ENCODE results near the gene PI4KA. TPM values are rescaled to one million over a fixed set of nuclear protein-coding genes. Genes with fewer than 3 reads are reported as not detected.
"Not testable (repeated sequence)": the region's sequence is repeated elsewhere in the genome, so short reads cannot be mapped to it uniquely, and the experiment has no call there.

PI4KA gene
- total RNA-seq, 1 experiment from 2014 or later: 65.8 TPM

GRCh38 chr22:20899827-20900423, 41.3 kb upstream of the PI4KA start:
- H2BK120ac ChIP-seq (ENCODE audit: low read depth, low read length, poor library complexity, severe bottlenecking): no peak overlapping the region
- no peaks in the 10 kb centered on the region for H3K27me3 ChIP-seq (ENCODE audit: insufficient read depth, low read length)
- H2BK15ac ChIP-seq (ENCODE audit: low read depth, low read length): no peak overlapping the region
- H2BK20ac ChIP-seq (ENCODE audit: low read depth, low read length, poor library complexity, severe bottlenecking): no peak overlapping the region
- Mint-ChIP-seq H3K9me3 (peaks cover 0 to 3% of the 10 kb centered on the region in 2 experiments; a peak in 1 of 5 replicates), H3K27ac (no peak overlapping the region), H3K36me3 (ENCODE audit: insufficient read depth in 1 of 3, low read depth in 3 of 3) (no peaks in the 10 kb centered on the region), H3K4me1 (no peaks in the 10 kb centered on the region), H3K27me3 (ENCODE audit: low read depth) (peaks cover 5% of the 10 kb centered on the region), H3K4me3 (no peak overlapping the region)
- TF ChIP-seq CTCF (conservative IDR thresholded peaks at IDR 0.05): no peak
- H4K5ac ChIP-seq (ENCODE audit: insufficient read length, low read depth, low read length): no peak overlapping the region
- H3K79me1 ChIP-seq (ENCODE audit: insufficient read depth, low read depth, low read length, poor library complexity, severe bottlenecking): no peaks in the 10 kb centered on the region
- no peak overlapping the region for H3T11ph ChIP-seq (ENCODE audit: low read length)
- no peak overlapping the region for H3K18ac ChIP-seq (ENCODE audit: insufficient read length, low read depth, low read length)
- H3K14ac ChIP-seq (ENCODE audit: insufficient read depth, low read length): no peak overlapping the region
- H2BK12ac ChIP-seq (ENCODE audit: insufficient read length, low read depth, low read length): no peak overlapping the region
- WGBS (ENCODE audit: extremely low coverage, insufficient read length, low lambda C conversion rate): no CpG with 5 or more reads among the region's 7 CpGs
- no peak overlapping the region for H3K23ac ChIP-seq (ENCODE audit: insufficient read length, low read depth, low read length)
- no peaks in the 10 kb centered on the region for H4K20me1 ChIP-seq (ENCODE audit: control insufficient read depth, insufficient read depth, insufficient read length)
- no peak overlapping the region for H4K91ac ChIP-seq (ENCODE audit: insufficient read length, low read depth, low read length)
- H2AK5ac ChIP-seq (ENCODE audit: insufficient read length, low read length): no peak overlapping the region
- no peaks in the 10 kb centered on the region for H3K9me3 ChIP-seq (ENCODE audit: control insufficient read depth, low read depth, low read length)
- DNase-seq: no peak
- H3K4me1 ChIP-seq (ENCODE audit: insufficient read depth, low read length): no peaks in the 10 kb centered on the region
- H3K27ac ChIP-seq (ENCODE audit: insufficient read length, low read depth, low read length): no peak overlapping the region
- H2AFZ ChIP-seq (ENCODE audit: low read length): no peak overlapping the region
- H4K8ac ChIP-seq (replicated peaks; ENCODE audit: insufficient read length, low read depth, low read length): no peak overlapping the region
- no peak overlapping the region for H3K9ac ChIP-seq (ENCODE audit: extremely low read depth, insufficient read length, low read length)
- no peak overlapping the region for H3K4ac ChIP-seq (ENCODE audit: low read depth, low read length)
- H3K4me2 ChIP-seq (ENCODE audit: insufficient read depth, insufficient read length, low read length): no peak overlapping the region
- H3K79me2 ChIP-seq (ENCODE audit: insufficient read depth, low read length): no peaks in the 10 kb centered on the region
- no peak overlapping the region for H3K56ac ChIP-seq (ENCODE audit: insufficient read length, low read depth, low read length)
- no peaks in the 10 kb centered on the region for H3K23me2 ChIP-seq (ENCODE audit: insufficient read length, low read depth, low read length, poor library complexity, severe bottlenecking)
- H2BK5ac ChIP-seq (ENCODE audit: insufficient read length, low read length): no peak overlapping the region

GRCh38 chr22:20897737-20898136, 39.1 kb upstream of the PI4KA start:
- H2BK5ac ChIP-seq (ENCODE audit: insufficient read length, low read length); H3K4me1 Mint-ChIP-seq; H3K36me3 Mint-ChIP-seq (ENCODE audit: insufficient read depth in 1 of 3, low read depth in 3 of 3); H3K56ac ChIP-seq (ENCODE audit: insufficient read length, low read depth, low read length); H4K5ac ChIP-seq (ENCODE audit: insufficient read length, low read depth, low read length); H3K23me2 ChIP-seq (ENCODE audit: insufficient read length, low read depth, low read length, poor library complexity, severe bottlenecking); H3K27ac ChIP-seq (ENCODE audit: insufficient read length, low read depth, low read length); H3K27ac Mint-ChIP-seq; H4K20me1 ChIP-seq (ENCODE audit: control insufficient read depth, insufficient read depth, insufficient read length); H3K79me2 ChIP-seq (ENCODE audit: insufficient read depth, low read length); H3K27me3 ChIP-seq (ENCODE audit: insufficient read depth, low read length); H2AK5ac ChIP-seq (ENCODE audit: insufficient read length, low read length); H4K8ac ChIP-seq (replicated peaks; ENCODE audit: insufficient read length, low read depth, low read length); H3K79me1 ChIP-seq (ENCODE audit: insufficient read depth, low read depth, low read length, poor library complexity, severe bottlenecking); H2BK20ac ChIP-seq (ENCODE audit: low read depth, low read length, poor library complexity, severe bottlenecking); H3K9me3 Mint-ChIP-seq; H4K91ac ChIP-seq (ENCODE audit: insufficient read length, low read depth, low read length); H3K18ac ChIP-seq (ENCODE audit: insufficient read length, low read depth, low read length); H3K23ac ChIP-seq (ENCODE audit: insufficient read length, low read depth, low read length); H2AFZ ChIP-seq (ENCODE audit: low read length); H2BK120ac ChIP-seq (ENCODE audit: low read depth, low read length, poor library complexity, severe bottlenecking); H2BK15ac ChIP-seq (ENCODE audit: low read depth, low read length); H3K4me1 ChIP-seq (ENCODE audit: insufficient read depth, low read length); H3K4me2 ChIP-seq (ENCODE audit: insufficient read depth, insufficient read length, low read length); H3K9ac ChIP-seq (ENCODE audit: extremely low read depth, insufficient read length, low read length); H3K4ac ChIP-seq (ENCODE audit: low read depth, low read length); H3K9me3 ChIP-seq (ENCODE audit: control insufficient read depth, low read depth, low read length); H3K14ac ChIP-seq (ENCODE audit: insufficient read depth, low read length); H2BK12ac ChIP-seq (ENCODE audit: insufficient read length, low read depth, low read length); H3K27me3 Mint-ChIP-seq (ENCODE audit: low read depth); H3K4me3 Mint-ChIP-seq; DNase-seq; H3T11ph ChIP-seq (ENCODE audit: low read length): not testable (repeated sequence)
- no CpG with 5 or more reads among the region's 7 CpGs for WGBS (ENCODE audit: extremely low coverage, insufficient read length, low lambda C conversion rate)
